HFF-Myc (cell line): ENCODE measurements around the gene IFT88.

ENCODE experiments used
- DNase-seq: peaks from one replicate; pipeline ENCODE4 v3.0.0-alpha.2; 2011; ENCODE audit warnings: low read depth; ENCODE audit errors: extremely low read depth
- H3K4me3 ChIP-seq: replicated peaks from 2 replicates; pipeline ENCODE4 v1.5.1; 2011; ENCODE audit warnings: low read depth, mild to moderate bottlenecking, control low read depth, low read length
- TF ChIP-seq, protein P1 (sequence below): IDR thresholded peaks from 2 replicates; pipeline ENCODE4 v1.5.1; 2012; ENCODE audit warnings: mild to moderate bottlenecking, low read depth, low read length, control low read depth; ENCODE audit errors: missing control alignments

The IFT88 gene

GRCh38 chr13:20525601-20526544, 41.1 kb upstream of the IFT88 start, which contains the start of gene CRYL1:
CRYL1 (minus strand) TSS chr13:20525857; CDS start chr13:20525794, 63 bp downstream.
- H3K4me3 ChIP-seq: peak within 1 kb of the TSS; percentile 63
- no peak for DNase-seq
- TF ChIP-seq, protein P1, sequence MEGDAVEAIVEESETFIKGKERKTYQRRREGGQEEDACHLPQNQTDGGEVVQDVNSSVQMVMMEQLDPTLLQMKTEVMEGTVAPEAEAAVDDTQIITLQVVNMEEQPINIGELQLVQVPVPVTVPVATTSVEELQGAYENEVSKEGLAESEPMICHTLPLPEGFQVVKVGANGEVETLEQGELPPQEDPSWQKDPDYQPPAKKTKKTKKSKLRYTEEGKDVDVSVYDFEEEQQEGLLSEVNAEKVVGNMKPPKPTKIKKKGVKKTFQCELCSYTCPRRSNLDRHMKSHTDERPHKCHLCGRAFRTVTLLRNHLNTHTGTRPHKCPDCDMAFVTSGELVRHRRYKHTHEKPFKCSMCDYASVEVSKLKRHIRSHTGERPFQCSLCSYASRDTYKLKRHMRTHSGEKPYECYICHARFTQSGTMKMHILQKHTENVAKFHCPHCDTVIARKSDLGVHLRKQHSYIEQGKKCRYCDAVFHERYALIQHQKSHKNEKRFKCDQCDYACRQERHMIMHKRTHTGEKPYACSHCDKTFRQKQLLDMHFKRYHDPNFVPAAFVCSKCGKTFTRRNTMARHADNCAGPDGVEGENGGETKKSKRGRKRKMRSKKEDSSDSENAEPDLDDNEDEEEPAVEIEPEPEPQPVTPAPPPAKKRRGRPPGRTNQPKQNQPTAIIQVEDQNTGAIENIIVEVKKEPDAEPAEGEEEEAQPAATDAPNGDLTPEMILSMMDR: no peak

GRCh38 chr13:20526664-20527063, 40.3 kb upstream of the IFT88 start:
- no peak for DNase-seq
- no peak overlapping the region; the same call in 1 of the 2 replicates for H3K4me3 ChIP-seq
- TF ChIP-seq, protein P1: no peak

DNA sequence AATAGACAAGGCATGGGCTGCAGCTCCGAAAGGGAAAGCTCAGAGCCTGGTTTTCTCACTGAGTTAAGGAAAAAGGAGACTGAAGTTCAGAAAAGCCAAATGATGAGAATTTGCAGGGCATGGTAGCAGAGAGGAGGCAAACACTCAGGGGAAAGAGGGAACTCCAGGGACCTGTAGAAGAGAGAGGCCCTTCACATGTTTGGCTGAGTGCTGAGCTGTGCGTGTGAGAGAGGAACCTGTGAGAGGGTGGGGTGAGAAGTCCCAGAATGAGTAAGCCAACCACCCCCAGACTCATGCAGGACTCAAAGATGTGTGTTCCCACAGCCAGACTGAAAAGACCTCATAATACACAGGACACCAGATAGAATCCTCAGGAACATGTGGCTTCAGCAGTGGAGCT, 38.5 kb upstream of the IFT88 start:
- TF ChIP-seq, protein P1: no peak
- no peak for DNase-seq
- no peak overlapping the region for H3K4me3 ChIP-seq

GRCh38 chr13:20534038-20534608, 32.8 kb upstream of the IFT88 start:
- H3K4me3 ChIP-seq: no peak overlapping the region
- no peak for DNase-seq
- TF ChIP-seq, protein P1: no peak

DNA sequence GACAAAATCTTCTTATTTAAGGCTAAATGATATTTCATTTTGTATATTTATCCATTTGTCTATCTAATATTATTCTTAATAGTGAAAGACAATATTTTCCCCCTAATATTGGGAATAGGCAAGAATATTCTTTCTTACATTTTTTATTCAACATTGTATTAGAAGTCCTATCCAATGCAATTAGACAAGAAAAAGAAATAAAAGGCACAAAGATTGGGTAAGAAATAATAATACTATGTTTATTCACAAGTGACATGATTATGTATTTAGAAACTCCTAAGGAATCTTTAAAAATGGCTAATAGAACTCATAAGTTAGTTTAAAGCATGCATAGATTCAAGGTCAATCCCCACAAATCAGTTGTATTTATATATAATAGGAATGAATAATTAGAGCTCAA, 30.0 kb upstream of the IFT88 start:
- TF ChIP-seq, protein P1: no peak
- no peak for DNase-seq
- H3K4me3 ChIP-seq: no peak overlapping the region

DNA sequence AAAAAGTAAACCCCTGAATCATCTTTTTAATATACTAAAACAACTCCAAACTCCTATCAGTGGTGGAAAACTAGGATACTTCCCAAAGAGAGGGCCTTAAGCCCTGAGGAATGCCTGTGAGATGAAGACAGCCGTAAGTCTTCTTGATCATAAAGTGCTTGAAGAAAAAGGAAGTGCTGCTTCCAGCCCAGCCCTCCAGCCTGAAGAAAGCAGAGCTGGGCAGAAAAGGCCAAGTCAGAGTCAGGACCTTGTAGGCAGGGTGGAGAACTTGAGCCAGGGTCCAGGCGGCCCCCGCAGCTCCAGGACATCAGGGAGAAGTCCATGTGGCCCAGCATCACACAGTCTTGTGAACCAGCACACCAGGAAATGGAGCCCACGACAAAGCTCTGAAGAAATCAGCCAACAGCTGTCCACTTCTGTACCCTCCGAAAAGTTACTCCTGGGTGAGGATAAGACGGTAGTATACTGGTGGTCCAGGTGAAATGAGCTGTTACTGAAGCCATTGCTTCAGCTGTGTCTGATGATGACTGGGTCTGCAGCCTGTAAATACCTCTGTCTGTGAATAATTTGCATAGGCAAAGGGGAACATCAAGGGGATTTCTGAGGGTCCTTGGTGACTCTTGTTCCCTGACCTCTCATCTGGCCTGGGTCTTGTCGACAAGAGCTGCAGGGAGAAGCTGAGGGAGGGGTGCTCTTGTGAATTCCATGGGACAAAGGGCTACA, 22.6 kb upstream of the IFT88 start:
- TF ChIP-seq, protein P1: no peak

More for the DNA sequence above, 22.6 kb upstream of the IFT88 start:
- H3K4me3 ChIP-seq: no peak overlapping the region
- DNase-seq: no peak
